Fibroblast of the aortic adventitia (primary cell): ENCODE data around the gene KRTAP25-1. TPM values are rescaled to one million over a fixed set of nuclear protein-coding genes. Genes with fewer than 3 reads are reported as not detected.

Experiments
- DNase-seq: peaks from one replicate; pipeline ENCODE4 v3.0.0-alpha.2; 2010; ENCODE audit warnings: low read depth
- H3K4me3 ChIP-seq: 2 replicates; pipeline ENCODE4 v1.5.1; 2011; ENCODE audit warnings: low read depth, mild to moderate bottlenecking, control low read depth, low read length, moderate library complexity
- total RNA-seq: library from RNA; depleted of rRNA; stranded (reverse); fragments of >200 nt; gene quantifications from 2 replicates; pipeline ENCODE4 v1.2.3, GENCODE V29; 2012; ENCODE audit warnings: low replicate concordance
- TF ChIP-seq, protein P1 (sequence below): IDR thresholded peaks from 2 replicates; pipeline ENCODE4 v1.5.1; 2011; ENCODE audit warnings: mild to moderate bottlenecking, low read length, control low read depth, inconsistent platforms; ENCODE audit not compliant: insufficient read depth

KRTAP25-1 gene
- total RNA-seq, 1 donor: not detected

GRCh38 chr21:30251781-30252180 lies 37.5 kb downstream of the KRTAP25-1 start:
- DNase-seq: no peak
- no peak overlapping the region for H3K4me3 ChIP-seq
- TF ChIP-seq, protein P1, sequence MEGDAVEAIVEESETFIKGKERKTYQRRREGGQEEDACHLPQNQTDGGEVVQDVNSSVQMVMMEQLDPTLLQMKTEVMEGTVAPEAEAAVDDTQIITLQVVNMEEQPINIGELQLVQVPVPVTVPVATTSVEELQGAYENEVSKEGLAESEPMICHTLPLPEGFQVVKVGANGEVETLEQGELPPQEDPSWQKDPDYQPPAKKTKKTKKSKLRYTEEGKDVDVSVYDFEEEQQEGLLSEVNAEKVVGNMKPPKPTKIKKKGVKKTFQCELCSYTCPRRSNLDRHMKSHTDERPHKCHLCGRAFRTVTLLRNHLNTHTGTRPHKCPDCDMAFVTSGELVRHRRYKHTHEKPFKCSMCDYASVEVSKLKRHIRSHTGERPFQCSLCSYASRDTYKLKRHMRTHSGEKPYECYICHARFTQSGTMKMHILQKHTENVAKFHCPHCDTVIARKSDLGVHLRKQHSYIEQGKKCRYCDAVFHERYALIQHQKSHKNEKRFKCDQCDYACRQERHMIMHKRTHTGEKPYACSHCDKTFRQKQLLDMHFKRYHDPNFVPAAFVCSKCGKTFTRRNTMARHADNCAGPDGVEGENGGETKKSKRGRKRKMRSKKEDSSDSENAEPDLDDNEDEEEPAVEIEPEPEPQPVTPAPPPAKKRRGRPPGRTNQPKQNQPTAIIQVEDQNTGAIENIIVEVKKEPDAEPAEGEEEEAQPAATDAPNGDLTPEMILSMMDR: no peak

- H3K4me3 ChIP-seq: no peak overlapping the region
- TF ChIP-seq, protein P1: no peak
- DNase-seq: no peak
Measured at GRCh38 chr21:30249936-30250335, 39.4 kb downstream of the KRTAP25-1 start.

- no peak for DNase-seq
- TF ChIP-seq, protein P1: no peak
- H3K4me3 ChIP-seq: no peak overlapping the region
Measured at GRCh38 chr21:30248844-30249243, 40.5 kb downstream of the KRTAP25-1 start.

- no peak overlapping the region for H3K4me3 ChIP-seq
- TF ChIP-seq, protein P1: no peak
- no peak for DNase-seq
Measured at GRCh38 chr21:30245061-30245460, 44.3 kb downstream of the KRTAP25-1 start.

- no peak overlapping the region for H3K4me3 ChIP-seq
- TF ChIP-seq, protein P1: no peak
- DNase-seq: no peak
Measured at GRCh38 chr21:30243691-30244090, 45.6 kb downstream of the KRTAP25-1 start.

GRCh38 chr21:30240661-30241060 lies 48.7 kb downstream of the KRTAP25-1 start:
- TF ChIP-seq, protein P1: no peak
- DNase-seq: no peak
- no peak overlapping the region for H3K4me3 ChIP-seq

Other genes starting within 250 kb of the KRTAP25-1 start
- gene CLDN17, start 122.7 kb downstream of the KRTAP25-1 start, total RNA-seq: 0.49 TPM in 1 of 2 replicates, not detected in the other
- not detected in 2 replicates for gene CLDN8, start 73.4 kb downstream of the KRTAP25-1 start, total RNA-seq
- gene KRTAP24-1, start 6.6 kb downstream of the KRTAP25-1 start, total RNA-seq: not detected in 2 replicates
- gene KRTAP26-1, start 30.8 kb upstream of the KRTAP25-1 start, total RNA-seq: not detected in 2 replicates
- not detected in 2 replicates for gene KRTAP27-1, start 48.2 kb upstream of the KRTAP25-1 start, total RNA-seq
- not detected in 2 replicates for gene KRTAP23-1, start 59.1 kb upstream of the KRTAP25-1 start, total RNA-seq
- not detected in 2 replicates for gene KRTAP13-2, start 82.8 kb upstream of the KRTAP25-1 start, total RNA-seq
- not detected in 2 replicates for gene KRTAP13-1, start 106.5 kb upstream of the KRTAP25-1 start, total RNA-seq
- gene KRTAP13-3, start 136.4 kb upstream of the KRTAP25-1 start, total RNA-seq: not detected in 2 replicates
- not detected in 2 replicates for gene KRTAP13-4, start 140.7 kb upstream of the KRTAP25-1 start, total RNA-seq
- not detected in 2 replicates for gene KRTAP15-1, start 150.8 kb upstream of the KRTAP25-1 start, total RNA-seq
- not detected in 2 replicates for gene KRTAP19-1, start 190.9 kb upstream of the KRTAP25-1 start, total RNA-seq
- not detected in 2 replicates for gene KRTAP19-2, start 197.9 kb upstream of the KRTAP25-1 start, total RNA-seq
- not detected in 2 replicates for gene KRTAP19-3, start 202.5 kb upstream of the KRTAP25-1 start, total RNA-seq
- not detected in 2 replicates for gene KRTAP19-4, start 207.7 kb upstream of the KRTAP25-1 start, total RNA-seq
- gene KRTAP19-5, start 212.6 kb upstream of the KRTAP25-1 start, total RNA-seq: not detected in 2 replicates